ENCODE data around the gene FBLN1.
A peak's percentile ranks its signal among the peaks of the same experiment; 100 is the strongest.
"Not testable (repeated sequence)": the region's sequence is repeated elsewhere in the genome, so short reads cannot be mapped to it uniquely, and the experiment has no call there.

The FBLN1 gene

DNA sequence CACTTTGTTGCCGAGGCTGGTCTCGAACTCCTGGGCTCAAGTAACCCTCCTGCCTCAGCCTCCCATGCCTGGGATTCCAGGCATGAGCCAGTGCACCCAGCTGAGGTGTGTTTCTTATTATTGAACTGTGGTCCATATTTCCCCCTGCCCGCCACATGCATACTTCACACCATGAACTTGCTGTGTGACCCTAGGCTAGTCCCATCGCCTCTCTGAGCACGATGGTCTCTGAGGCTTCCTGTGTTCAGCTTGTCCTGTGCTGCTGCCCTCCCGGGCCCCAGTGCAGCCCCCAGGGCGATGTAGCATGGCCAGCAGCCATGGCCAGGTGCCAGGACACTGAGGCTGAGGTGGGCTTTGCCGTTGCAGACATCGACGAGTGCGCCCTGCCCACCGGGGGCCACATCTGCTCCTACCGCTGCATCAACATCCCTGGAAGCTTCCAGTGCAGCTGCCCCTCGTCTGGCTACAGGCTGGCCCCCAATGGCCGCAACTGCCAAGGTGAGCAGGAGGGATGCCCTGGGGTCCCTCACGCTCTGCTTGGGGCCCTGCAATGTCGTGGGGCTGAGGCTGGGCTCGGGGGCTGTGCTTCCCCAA is 45.7 kb downstream of the FBLN1 start:
- TF ChIP-seq POLR2A (IDR thresholded peaks at IDR 0.05; ENCODE audit: low read length), result no peak
- no peak for TF ChIP-seq GATA1 (IDR thresholded peaks at IDR 0.05; ENCODE audit: low read depth, low read length)

DNA sequence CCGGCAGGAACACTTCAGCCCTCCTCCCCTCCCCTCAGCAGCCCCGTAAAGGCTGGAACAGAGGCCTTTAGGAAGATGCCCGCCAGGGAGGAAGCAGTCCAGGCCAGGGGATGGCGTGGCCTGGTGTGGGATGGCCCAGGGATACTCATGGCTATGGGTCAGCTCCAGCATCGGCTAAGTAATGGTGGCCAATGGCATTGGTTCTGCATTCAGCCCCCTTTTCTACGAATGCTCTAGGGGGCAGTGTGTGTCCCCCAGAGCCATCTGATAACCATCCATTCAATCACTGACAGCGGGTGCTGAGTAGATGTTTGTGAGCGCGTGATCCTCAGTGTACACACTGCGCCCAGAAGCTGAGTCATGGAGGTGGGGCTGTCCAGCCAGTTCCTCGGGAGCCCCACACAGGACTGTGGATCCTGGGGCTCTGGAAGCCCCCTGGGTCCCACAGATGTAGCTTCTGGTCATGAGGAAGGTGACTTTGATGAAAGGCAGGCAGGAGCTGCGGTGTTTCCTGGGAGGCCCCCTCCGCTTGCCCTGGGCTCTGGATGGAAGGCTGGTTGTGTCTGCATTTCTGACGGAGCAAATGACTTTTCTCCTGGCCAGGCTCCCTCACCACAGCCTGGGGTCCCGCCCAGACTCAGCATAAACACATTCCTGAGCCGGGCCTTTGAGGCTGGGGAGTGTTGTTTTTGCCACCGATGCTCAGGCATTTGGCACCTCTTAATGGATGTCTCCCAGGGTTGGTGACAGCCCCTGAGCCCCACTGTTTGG is 46.5 kb downstream of the FBLN1 start:
- DNase-seq, result peak; percentile 29 to 35
- no peak for TF ChIP-seq POLR2A (IDR thresholded peaks at IDR 0.05; ENCODE audit: low read length)
- TF ChIP-seq GATA1 (IDR thresholded peaks at IDR 0.05; ENCODE audit: low read depth, low read length), result no peak

More for the DNA sequence above, 45.7 kb downstream of the FBLN1 start:
- DNase-seq, result no peak

DNA sequence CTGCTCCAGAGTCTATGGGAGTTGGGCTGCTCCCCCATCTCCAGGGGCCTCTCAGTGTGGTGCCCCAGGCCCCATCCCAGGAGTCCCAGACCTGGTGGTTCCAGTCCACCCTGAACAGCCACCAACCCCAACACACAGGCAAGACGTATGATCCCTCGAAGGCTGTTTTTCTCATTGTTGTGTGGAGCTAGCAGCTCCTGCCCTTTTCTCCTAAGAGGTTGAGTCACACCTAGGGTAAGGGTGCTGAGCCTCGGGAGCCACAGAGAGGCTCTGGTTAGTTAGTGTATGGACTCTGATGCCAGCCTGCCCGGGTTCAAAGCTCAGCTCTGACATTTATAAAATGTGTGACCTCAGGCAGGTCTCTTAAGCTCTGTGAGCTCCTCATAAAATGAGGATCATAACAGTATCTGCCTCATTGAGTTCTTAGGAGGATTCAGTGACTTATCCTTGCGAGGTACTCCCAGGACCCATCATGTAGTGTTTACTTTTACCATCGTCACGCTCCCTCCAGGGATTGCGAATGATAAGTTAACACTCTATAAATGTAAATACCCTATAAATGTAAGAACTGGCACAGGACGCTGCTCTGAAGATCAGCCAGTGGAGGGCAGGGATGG is 47.2 kb downstream of the FBLN1 start:
- no peak for TF ChIP-seq GATA1 (IDR thresholded peaks at IDR 0.05; ENCODE audit: low read depth, low read length)
- TF ChIP-seq POLR2A (IDR thresholded peaks at IDR 0.05; ENCODE audit: low read length), result no peak
- no peak for DNase-seq

DNA sequence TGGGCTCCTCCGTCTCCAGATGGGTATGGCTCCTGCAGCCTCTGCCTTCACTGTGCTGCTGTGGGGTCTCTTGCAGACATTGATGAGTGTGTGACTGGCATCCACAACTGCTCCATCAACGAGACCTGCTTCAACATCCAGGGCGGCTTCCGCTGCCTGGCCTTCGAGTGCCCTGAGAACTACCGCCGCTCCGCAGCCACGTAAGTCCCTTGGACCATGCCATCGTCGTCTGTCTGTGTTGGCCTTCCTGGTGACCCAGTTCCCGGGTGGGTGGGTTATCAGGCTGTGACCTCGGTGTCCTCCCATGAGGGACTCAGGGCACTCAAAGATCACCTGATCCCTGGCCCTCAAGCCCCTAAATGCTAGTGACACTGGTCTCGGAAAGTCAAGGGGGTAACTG is 47.7 kb downstream of the FBLN1 start:
- TF ChIP-seq POLR2A (IDR thresholded peaks at IDR 0.05; ENCODE audit: low read length) (no peak), GATA1 (IDR thresholded peaks at IDR 0.05; ENCODE audit: low read depth, low read length) (no peak)
- no peak for DNase-seq

DNA sequence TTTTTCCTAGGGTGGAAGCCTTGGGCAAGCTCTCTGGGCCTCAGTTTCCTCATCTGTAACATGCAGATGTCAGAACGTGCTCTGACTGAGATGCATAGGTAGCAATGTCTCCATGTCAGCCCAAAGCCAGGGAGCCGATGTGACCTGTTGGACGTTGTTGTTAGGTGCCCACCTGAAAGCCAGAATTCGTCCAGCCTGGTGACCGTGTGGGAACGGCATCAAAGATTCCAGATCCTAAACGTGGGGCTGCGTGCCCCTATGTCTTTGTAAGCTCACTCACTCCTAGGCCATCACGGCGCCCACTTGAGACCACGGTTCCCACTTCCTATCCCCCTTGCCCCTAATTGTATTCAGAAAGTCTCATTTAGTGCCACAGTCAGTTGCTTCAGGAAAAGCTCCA is 48.2 kb downstream of the FBLN1 start:
- DNase-seq, result no peak
- TF ChIP-seq POLR2A (IDR thresholded peaks at IDR 0.05; ENCODE audit: low read length), result no peak
- TF ChIP-seq GATA1 (IDR thresholded peaks at IDR 0.05; ENCODE audit: low read depth, low read length), result no peak

DNA sequence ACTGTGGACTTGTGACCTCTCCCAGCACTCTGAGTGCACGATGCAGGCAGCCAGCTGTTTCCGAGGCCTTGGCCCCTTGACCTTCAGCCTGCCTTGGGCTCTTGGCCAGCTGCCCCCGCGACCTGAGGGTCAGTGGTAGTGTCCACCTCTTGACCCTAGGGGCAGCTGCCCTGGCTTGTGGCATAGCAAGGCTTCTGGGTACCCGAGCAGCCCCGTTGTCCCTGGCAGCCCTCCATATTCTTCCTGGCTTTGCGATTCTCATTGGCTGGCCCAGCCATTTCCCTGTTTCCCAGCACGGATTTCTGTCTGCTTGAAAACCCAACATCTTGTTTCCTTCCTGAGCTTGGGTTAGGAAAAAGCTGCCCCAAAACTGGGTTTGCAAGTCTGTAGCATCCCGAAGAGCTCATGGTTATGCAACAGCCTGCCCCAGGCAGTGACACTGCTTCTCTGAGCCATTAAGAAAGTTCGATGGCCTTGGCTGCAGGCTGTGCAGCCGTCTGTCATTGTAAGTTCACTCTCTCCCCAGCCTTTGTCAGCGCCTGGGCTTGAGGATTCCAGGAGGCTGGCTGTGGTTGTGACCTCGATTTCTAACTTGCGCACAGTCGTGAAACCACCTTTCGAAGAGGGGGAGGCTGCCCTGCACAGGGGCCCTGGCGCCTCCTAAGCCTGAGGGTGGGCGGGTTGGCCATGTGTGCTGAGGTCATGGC is 48.8 kb downstream of the FBLN1 start:
- DNase-seq, result no peak
- TF ChIP-seq POLR2A (IDR thresholded peaks at IDR 0.05; ENCODE audit: low read length), result no peak
- TF ChIP-seq GATA1 (IDR thresholded peaks at IDR 0.05; ENCODE audit: low read depth, low read length), result no peak

DNA sequence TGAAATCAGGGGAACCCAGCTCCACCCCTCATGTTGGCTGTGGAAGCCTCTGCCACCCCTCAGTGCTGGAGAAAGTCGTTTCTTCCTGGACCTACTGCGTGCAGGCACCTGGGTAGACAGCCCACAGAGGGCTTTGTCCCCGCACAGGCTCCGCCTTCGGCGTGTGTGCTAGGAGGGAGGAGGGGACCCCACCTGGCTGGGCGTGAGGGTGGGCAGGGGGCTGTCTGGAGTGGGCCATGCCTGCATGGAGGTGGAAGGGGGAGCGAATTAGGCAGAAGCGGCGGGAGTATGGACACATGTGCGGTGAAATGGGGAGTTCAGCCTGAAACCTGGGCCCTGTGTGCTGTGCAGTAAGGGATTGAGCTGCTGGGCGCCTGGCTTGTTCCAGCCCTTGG is 49.3 kb downstream of the FBLN1 start:
- DNase-seq, result no peak
- TF ChIP-seq GATA1 (IDR thresholded peaks at IDR 0.05; ENCODE audit: low read depth, low read length) (no peak), POLR2A (IDR thresholded peaks at IDR 0.05; ENCODE audit: low read length) (no peak)

DNA sequence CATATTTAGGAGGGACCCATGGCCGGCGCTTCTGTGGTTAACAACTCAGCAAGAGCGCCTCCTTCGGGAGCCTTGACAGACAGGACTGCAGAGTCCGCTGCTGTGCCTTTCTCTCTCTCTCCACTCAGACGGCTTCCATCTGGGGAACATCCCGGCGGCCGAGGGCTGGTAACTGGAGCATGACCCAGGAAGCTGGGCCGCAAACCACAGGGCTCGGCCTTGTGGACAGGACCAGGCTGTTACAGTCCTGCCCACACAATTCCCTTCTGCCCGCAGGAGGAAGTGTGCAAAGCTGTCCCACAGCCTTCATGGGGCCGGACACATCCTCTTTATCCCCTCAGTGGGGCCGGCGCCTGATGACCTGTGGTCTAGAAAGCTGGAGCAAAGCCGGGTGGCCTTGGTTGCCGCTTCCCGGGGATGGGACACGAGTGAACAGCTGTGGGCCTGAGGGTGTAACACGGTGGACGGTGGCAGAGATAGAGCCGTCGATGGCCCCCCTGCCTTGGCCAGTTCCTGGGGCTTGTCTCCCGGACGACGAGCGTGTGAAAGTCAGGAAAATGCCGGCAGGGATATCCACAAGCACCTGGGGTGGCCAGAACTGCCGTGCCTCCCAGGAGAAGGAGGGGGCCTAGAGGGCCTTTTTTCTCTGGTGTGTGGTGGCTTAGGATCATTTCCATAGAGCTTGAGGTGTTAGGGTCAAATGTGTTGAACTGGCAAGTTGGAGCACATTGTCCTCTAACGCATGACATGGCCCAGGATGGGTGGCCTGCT is 50.1 kb downstream of the FBLN1 start:
- TF ChIP-seq GATA1 (IDR thresholded peaks at IDR 0.05; ENCODE audit: low read depth, low read length) (no peak), POLR2A (IDR thresholded peaks at IDR 0.05; ENCODE audit: low read length) (no peak)
- DNase-seq, result no peak

DNA sequence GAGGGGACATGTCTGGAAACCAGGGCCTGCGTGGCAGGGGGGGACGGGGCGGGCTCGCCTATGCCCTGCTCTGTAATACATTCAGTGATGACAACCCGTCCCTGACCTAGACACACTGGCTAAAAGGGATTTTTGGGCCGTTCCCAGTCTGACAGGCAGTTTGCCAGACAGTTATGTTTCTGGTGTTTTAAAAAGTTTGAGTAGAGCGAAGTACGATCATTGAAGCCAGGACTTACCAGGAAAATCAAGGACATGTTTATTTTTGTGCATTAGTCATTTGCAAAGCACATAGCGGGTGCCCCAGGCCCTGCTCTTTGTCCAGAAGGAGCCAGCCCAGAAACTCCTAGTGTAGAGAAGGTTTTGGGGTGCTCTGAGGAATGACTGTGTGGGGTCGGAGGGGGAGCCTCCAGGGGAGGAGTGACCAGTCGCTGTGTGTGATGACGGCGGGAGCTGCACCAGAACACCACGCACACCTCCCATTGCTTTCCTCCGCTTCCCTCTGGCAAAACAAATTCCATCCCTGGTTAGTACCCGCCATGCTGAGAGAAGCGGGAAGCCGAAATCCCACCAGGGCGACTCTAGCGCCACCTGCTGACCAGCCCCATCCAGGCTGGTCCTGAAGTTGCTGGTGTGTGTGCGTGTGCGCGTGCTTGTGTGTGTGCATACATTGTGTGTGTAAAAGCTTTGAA is 50.8 kb downstream of the FBLN1 start:
- no peak for TF ChIP-seq POLR2A (IDR thresholded peaks at IDR 0.05; ENCODE audit: low read length)
- no peak for TF ChIP-seq GATA1 (IDR thresholded peaks at IDR 0.05; ENCODE audit: low read depth, low read length)
- DNase-seq, result peak; percentile 57 to 75

DNA sequence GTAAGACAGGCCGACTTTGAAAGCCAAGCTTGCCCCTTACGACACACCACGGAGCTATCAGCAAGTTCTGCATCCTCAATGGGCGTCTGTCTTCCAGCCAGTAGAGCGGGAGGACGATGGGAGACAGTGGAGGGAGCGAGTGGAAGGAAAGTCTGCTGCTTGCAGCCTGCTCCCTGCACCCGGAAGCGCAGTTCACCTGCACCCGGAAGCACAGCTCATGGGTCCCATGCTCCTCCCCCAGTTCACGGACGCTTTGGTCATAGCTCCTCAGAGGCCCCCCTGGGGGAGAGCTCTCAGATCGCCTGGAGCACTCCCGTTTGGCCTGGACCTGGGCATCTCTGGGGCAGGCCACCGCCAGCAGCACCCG is 51.3 kb downstream of the FBLN1 start:
- DNase-seq, result no peak
- TF ChIP-seq GATA1 (IDR thresholded peaks at IDR 0.05; ENCODE audit: low read depth, low read length) (no peak), POLR2A (IDR thresholded peaks at IDR 0.05; ENCODE audit: low read length) (no peak)

DNA sequence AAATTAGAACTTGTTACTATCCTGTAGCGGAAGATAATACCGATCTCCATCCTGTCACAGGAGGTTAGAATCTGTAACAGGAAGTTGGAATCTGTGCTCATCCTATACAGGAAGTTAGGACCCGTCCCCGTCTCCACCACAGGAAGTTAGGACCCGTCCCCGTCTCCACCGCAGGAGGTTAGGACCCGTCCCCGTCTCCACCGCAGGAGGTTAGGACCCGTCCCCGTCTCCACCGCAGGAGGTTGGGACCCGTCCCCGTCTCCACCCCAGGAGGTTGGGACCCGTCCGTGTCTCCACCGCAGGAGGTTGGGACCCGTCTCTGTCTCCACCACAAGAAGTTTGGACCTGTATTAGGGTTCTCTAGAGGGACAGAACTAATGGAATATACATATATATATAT is 52.2 kb downstream of the FBLN1 start:
- TF ChIP-seq POLR2A (IDR thresholded peaks at IDR 0.05; ENCODE audit: low read length) (no peak), GATA1 (IDR thresholded peaks at IDR 0.05; ENCODE audit: low read depth, low read length) (no peak)
- DNase-seq, result no peak

DNA sequence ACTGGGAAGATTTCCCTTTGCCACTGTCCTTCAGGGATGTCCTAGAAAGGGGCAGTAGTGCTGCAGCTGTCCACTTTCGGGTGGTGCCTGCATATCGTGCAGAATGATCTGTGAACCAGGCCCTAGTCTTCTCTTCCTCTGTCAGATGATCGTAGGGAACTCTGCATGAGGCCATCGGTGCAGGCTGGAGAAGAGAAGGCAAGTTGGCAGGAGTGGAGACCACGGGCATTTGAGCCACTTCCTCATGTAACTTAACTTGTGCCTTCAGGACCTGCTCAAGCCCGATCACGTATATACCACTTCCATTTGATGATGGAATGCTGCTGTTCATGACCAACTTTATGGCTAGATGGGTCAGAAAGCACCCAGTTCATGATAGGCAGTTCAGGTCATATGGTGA is 55.2 kb downstream of the FBLN1 start:
- DNase-seq, result not testable (repeated sequence)

DNA sequence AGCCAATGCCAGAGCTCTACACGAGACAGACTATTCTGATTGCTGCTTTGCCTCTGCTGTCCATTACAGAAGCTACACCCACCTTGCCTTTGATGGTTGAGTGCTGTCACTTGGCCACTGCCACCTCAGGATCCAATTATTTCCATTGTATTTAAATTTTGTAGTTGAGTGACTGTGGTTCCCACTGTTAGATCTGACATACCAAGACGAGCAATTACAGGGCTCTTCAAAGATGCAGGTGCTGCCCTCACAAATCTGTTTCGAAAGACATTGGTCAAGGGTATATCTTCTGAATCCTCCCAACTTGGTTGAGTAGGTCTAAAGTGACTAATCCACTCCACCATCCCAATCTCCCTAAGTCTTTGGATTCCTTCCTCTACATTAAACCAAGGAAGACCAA is 57.4 kb downstream of the FBLN1 start:
- not testable (repeated sequence) for DNase-seq

DNA sequence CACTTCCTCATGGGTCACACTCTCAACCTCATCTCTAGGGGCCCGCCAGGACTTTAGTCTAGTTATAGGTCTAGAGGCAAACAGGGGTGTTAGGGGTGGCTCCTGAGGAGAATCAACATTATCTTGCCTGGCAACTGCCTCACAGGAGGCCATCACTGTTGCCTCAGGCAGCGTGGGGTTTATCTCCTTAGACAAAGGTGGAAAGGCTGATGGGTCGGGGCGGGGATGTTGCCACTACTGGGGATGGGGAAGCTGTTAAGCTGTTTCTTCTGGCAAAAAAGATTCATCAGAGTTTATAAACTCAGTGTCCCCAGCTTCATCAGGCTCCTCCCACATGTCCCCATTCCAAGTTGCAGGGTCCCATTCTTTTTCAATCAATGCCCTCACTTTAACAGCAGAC is 58.1 kb downstream of the FBLN1 start:
- DNase-seq, result not testable (repeated sequence)
